Kidney (tissue), 14 donors: ENCODE data around the gene ANKRD24. TPM values are rescaled to one million over a fixed set of nuclear protein-coding genes. Genes with fewer than 3 reads are reported as not detected.

Source experiments
- DNase-seq, 5 donors: peaks; one replicate each; pipeline ENCODE4 v3.0.0-alpha.2; 2013 to 2020
- FAIRE-seq: peaks from 2 replicates; lab custom pipeline; 2012; peaks lifted over from hg19 to GRCh38; lab: Jason Lieb, UNC
- H3K27ac ChIP-seq, 2 donors: one replicate each; pipeline ENCODE4 v1.7.0; 2013; ENCODE audit warnings: low read depth in 2 of 2, low read length in 2 of 2, inconsistent platforms in 1 of 2
- H3K27me3 ChIP-seq: one replicate; pipeline ENCODE4 v1.7.1; 2013; ENCODE audit warnings: low read length, inconsistent platforms; ENCODE audit not compliant: control insufficient read depth, insufficient read depth
- H3K36me3 ChIP-seq, 3 donors: one replicate each; pipeline versions ENCODE4 v1.7.0 to v1.7.1; 2013; ENCODE audit warnings: low read length in 3 of 3, control low read depth in 1 of 3, inconsistent platforms in 1 of 3; ENCODE audit not compliant: insufficient read depth in 3 of 3, control insufficient read depth in 2 of 3
- H3K4me1 ChIP-seq, 3 donors: one replicate each; pipeline versions ENCODE4 v1.7.0 to v1.7.1; 2013; ENCODE audit warnings: low read length in 3 of 3, inconsistent platforms in 1 of 3, low read depth in 1 of 3; ENCODE audit not compliant: control insufficient read depth in 2 of 3, insufficient read depth in 2 of 3
- H3K4me3 ChIP-seq, 3 donors: one replicate each; pipeline versions ENCODE4 v1.7.0 to v1.8.1; 2013; ENCODE audit warnings: low read length in 3 of 3, control low read depth in 1 of 3, inconsistent platforms in 1 of 3
- H3K9ac ChIP-seq, 3 donors: one replicate each; pipeline versions ENCODE4 v1.7.0 to v1.7.1; 2013; ENCODE audit warnings: low read length in 3 of 3, control low read depth in 1 of 3, inconsistent platforms in 1 of 3
- H3K9me3 ChIP-seq, 3 donors: one replicate each; pipeline versions ENCODE4 v1.7.0 to v1.7.1; 2013; ENCODE audit warnings: low read length in 3 of 3, control low read depth in 1 of 3, inconsistent platforms in 1 of 3; ENCODE audit not compliant: control insufficient read depth in 2 of 3, insufficient read depth in 1 of 3
- intact Hi-C: fragments of 100-400 bp; cut with DNase I; formaldehyde crosslinking; loops from one replicate; pipeline ENCODE4 v1.11.1; 2022
- polyA plus RNA-seq: library from polyadenylated mRNA; stranded (reverse); fragments of 350-450 nt; fragmentation: Illumina TruSeq; extraction: RNeasy Lipid Tissue Mini Kit (QIAGEN cat#74804); gene quantifications from one replicate; pipeline ENCODE4 v1.2.3, GENCODE V29; 2014; ENCODE audit warnings: low read depth, low replicate concordance; ENCODE audit not compliant: insufficient read depth
- total RNA-seq: library from RNA; stranded (reverse); fragmentation: NEBNext Ultra II Directional; extraction: Animal tissue kit (Norgen Biotek cat#: 25700); gene quantifications from one replicate; pipeline ENCODE4 v1.2.1, GENCODE V29; 2021
- TF ChIP-seq, protein P1 (sequence below): IDR thresholded peaks from 3 replicates; pipeline ENCODE4 v1.5.1; 2012; ENCODE audit warnings: mild to moderate bottlenecking, moderate library complexity, borderline replicate concordance; ENCODE audit not compliant: insufficient read depth; ENCODE audit errors: extremely low read depth
- donor health status: control.
- donor health status: control.
- donor health status: control.
- donor health status: control.
- donor health status: control.
- donor health status: DM: yes; HTN: yes; CAD: no.
- donor health status: Normal renal cell carcinoma (clear cell type).

The ANKRD24 gene
- total and polyA plus RNA-seq, 2 donors from 2014 or later: 0.72 to 1.8 TPM

- DNase-seq: no peak
- no peak overlapping the region for H3K27ac ChIP-seq
- no peak overlapping the region for H3K9ac ChIP-seq
- H3K36me3 ChIP-seq: peaks cover 9 to 34% (median 30%) of the 10 kb centered on the region in 3 donors
- TF ChIP-seq, protein P1, sequence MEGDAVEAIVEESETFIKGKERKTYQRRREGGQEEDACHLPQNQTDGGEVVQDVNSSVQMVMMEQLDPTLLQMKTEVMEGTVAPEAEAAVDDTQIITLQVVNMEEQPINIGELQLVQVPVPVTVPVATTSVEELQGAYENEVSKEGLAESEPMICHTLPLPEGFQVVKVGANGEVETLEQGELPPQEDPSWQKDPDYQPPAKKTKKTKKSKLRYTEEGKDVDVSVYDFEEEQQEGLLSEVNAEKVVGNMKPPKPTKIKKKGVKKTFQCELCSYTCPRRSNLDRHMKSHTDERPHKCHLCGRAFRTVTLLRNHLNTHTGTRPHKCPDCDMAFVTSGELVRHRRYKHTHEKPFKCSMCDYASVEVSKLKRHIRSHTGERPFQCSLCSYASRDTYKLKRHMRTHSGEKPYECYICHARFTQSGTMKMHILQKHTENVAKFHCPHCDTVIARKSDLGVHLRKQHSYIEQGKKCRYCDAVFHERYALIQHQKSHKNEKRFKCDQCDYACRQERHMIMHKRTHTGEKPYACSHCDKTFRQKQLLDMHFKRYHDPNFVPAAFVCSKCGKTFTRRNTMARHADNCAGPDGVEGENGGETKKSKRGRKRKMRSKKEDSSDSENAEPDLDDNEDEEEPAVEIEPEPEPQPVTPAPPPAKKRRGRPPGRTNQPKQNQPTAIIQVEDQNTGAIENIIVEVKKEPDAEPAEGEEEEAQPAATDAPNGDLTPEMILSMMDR: no peak
- FAIRE-seq: no peak
- H3K27me3 ChIP-seq: no peaks in the 10 kb centered on the region
- intact Hi-C loops: no loop called here
- H3K4me1 ChIP-seq: no peaks in the 10 kb centered on the region
- H3K4me3 ChIP-seq: no peak overlapping the region
- peaks cover 0 to 4% (median 0%) of the 10 kb centered on the region in 3 donors for H3K9me3 ChIP-seq
Measured at GRCh38 chr19:4258181-4258580, 75.7 kb downstream of the ANKRD24 start.

- no peak overlapping the region for H3K9ac ChIP-seq
- no peak for FAIRE-seq
- peaks cover 0 to 4% (median 0%) of the 10 kb centered on the region in 3 donors for H3K9me3 ChIP-seq
- H3K4me1 ChIP-seq: no peaks in the 10 kb centered on the region
- H3K36me3 ChIP-seq: peaks cover 3 to 23% (median 23%) of the 10 kb centered on the region in 3 donors
- no peak overlapping the region for H3K4me3 ChIP-seq
- no peaks in the 10 kb centered on the region for H3K27me3 ChIP-seq
- DNase-seq: no peak
- intact Hi-C loops: no loop called here
- TF ChIP-seq, protein P1: no peak
- H3K27ac ChIP-seq: no peak overlapping the region
Measured at GRCh38 chr19:4260613-4261191, 78.2 kb downstream of the ANKRD24 start.

GRCh38 chr19:4264812-4265211 lies 82.3 kb downstream of the ANKRD24 start:
- intact Hi-C loops: no loop called here
- Histone ChIP-seq H3K4me3 (no peak overlapping the region), H3K9me3 (no peaks in the 10 kb centered on the region), H3K27me3 (no peaks in the 10 kb centered on the region), H3K36me3 (peaks cover 3 to 20% (median 17%) of the 10 kb centered on the region in 3 donors), H3K9ac (no peak overlapping the region), H3K27ac (no peak overlapping the region), H3K4me1 (no peaks in the 10 kb centered on the region)
- FAIRE-seq (no peak), DNase-seq (no peak)
- TF ChIP-seq, protein P1: no peak
